SJSA1 (cell line): ENCODE data around the gene TTC17. TPM values are rescaled to one million over a fixed set of nuclear protein-coding genes. Genes with fewer than 3 reads are reported as not detected.

Experiments
- DNase-seq, 2 experiments: peaks; one replicate each; pipeline ENCODE4 v3.0.0-alpha.2; 2015 to 2020; ENCODE audit warnings: low spot score in 2 of 2, low read depth in 1 of 2
- H3K27ac ChIP-seq: fragments of 250-450 bp; sonication (Bioruptor Pico); 2 replicates; pipeline ENCODE4 v1.5.1; 2020; ENCODE audit warnings: mild to moderate bottlenecking, moderate library complexity
- H3K27me3 ChIP-seq: fragments of 250-450 bp; sonication (Bioruptor Pico); replicated peaks from 2 replicates; pipeline ENCODE4 v1.5.1; 2020; ENCODE audit warnings: mild to moderate bottlenecking, moderate library complexity
- H3K36me3 ChIP-seq: fragments of 250-450 bp; sonication (Bioruptor Pico); 2 replicates; pipeline ENCODE4 v1.5.1; 2020; ENCODE audit warnings: mild to moderate bottlenecking
- H3K4me1 ChIP-seq: fragments of 250-450 bp; sonication (Bioruptor Pico); replicated peaks from 2 replicates; pipeline ENCODE4 v1.6.1; 2021; ENCODE audit warnings: mild to moderate bottlenecking
- H3K4me3 ChIP-seq: fragments of 250-450 bp; sonication (Bioruptor Pico); 2 replicates; pipeline ENCODE4 v1.5.1; 2020; ENCODE audit warnings: mild to moderate bottlenecking
- H3K9me3 ChIP-seq: fragments of 250-450 bp; sonication (Bioruptor Pico); replicated peaks from 2 replicates; pipeline ENCODE4 v1.5.1; 2020; ENCODE audit warnings: mild to moderate bottlenecking
- total RNA-seq: library from RNA; depleted of rRNA; stranded (reverse); fragments of >200 nt; shearing (Covaris generic); gene quantifications from 2 replicates; pipeline ENCODE4 v1.2.3, GENCODE V29; 2014

Gene TTC17
- total RNA-seq, 1 experiment from 2014 or later = 98.5 TPM

DNA sequence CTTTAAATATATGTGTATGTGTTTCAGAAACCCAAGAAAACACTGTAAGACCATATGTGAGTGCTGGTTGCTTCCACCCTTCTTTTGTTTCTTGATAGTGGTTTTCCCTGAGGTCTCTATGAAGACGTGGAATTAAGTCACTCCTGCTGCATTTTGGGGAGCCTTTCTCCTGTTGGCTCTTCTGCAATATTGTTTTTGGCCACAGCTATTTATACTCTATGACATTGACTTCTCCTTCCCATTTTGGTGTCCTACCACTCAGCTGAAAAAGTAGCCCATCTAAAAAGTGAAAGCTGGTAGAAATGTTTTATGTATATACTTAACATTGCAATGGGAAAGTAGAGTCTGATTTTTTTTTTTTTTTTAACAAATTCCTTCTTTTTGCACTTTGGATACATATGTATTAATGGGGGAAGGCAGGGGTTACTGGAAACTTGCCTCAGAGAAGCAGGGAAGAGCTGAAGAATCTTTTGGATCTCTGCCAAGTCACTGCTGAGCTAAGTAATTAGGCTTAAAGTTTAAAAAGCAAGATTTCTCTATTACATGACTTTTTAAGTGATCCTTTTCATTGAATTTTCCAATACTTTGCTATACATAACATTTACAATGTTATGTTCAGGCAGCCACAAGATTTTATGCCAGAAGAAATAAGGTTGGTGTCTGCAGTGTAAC, 1.8 kb downstream of the TTC17 start:
- Histone ChIP-seq H3K36me3 (peaks cover 34% of the 10 kb centered on the region), H3K4me1 (peaks cover 17% of the 10 kb centered on the region), H3K4me3 (peak overlapping the region; percentile 93), H3K9me3 (no peaks in the 10 kb centered on the region), H3K27ac (no peak overlapping the region), H3K27me3 (no peaks in the 10 kb centered on the region)
- DNase-seq = no peak

DNA sequence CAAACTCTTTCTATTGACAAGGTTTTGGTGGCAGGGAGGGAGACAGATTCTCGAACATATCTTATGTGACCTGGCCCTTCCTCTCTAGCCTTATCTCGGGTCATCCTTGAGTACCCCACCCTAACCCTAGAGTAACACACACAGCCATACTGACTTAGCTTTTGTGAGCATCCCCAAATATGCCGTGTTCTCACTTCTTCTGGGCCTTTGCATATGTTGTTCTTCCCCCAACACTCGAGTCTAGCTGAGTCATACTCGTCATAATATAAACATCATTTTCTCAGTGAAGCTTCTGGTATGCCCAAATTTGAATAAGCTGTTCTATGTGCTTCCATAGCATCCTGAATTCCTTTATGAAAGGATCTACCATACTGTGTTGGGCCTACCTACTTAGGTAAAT, 8.0 kb downstream of the TTC17 start:
- Histone ChIP-seq H3K27ac (peak overlapping the region; percentile 3; the same call in 1 of the 2 replicates), H3K4me1 (peaks cover 20% of the 10 kb centered on the region), H3K9me3 (no peaks in the 10 kb centered on the region), H3K27me3 (no peaks in the 10 kb centered on the region), H3K36me3 (peaks cover 45% of the 10 kb centered on the region), H3K4me3 (no peak overlapping the region)
- peak in 1 of 2 experiments; percentile 73 for DNase-seq

DNA sequence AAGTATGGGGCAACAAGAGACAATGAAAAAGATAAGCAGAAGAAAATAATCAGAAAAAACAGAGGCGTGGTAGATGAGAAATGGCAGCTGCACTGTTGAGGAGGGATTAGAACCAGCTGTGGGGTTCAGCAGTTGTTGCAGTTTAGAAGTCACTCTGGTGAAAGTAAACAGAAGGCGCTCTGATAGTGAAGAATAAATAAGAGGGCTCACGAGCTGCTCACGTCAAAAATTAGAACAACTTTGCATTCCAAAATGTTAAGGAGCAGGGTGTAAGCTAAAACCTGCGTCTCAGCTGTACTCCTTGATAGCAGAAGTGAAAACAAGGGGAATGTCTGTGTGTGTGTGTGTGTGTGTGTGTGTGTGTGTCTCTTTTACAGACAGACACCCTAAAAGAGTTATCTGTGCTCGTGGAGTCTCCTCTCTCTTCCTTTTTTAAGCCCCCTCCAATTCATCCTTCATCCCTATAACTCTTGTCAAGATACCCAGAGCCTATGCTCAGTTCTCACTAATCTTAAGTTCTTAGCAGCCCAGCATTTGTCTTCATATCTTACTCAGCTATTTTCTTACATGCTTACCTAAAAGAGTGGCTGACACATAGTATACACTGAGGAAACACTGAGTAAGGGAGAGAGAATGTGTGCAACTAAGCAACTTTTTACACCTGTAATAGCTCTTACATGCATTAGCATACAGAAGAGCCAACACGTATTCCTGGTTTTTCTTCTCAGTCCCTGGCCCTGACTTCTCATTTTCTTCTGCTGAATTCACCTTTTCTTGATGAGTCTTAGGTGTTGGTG, 8.9 kb downstream of the TTC17 start:
- H3K36me3 ChIP-seq = peaks cover 47% of the 10 kb centered on the region
- DNase-seq = no peak
- H3K27ac ChIP-seq = peak overlapping the region; percentile 3; the same call in 1 of the 2 replicates
- no peak overlapping the region for H3K4me3 ChIP-seq
- H3K27me3 ChIP-seq = no peaks in the 10 kb centered on the region
- peaks cover 20% of the 10 kb centered on the region for H3K4me1 ChIP-seq
- no peaks in the 10 kb centered on the region for H3K9me3 ChIP-seq

- Histone ChIP-seq H3K27ac (peak overlapping the region; percentile 8; the same call in 1 of the 2 replicates), H3K9me3 (no peaks in the 10 kb centered on the region), H3K4me3 (no peak overlapping the region), H3K36me3 (peaks cover 29% of the 10 kb centered on the region), H3K27me3 (no peaks in the 10 kb centered on the region), H3K4me1 (peaks cover 11% of the 10 kb centered on the region)
- no peak for DNase-seq
These were observed 17.3 kb downstream of the TTC17 start for GRCh38 chr11:43376065-43376464.

DNA sequence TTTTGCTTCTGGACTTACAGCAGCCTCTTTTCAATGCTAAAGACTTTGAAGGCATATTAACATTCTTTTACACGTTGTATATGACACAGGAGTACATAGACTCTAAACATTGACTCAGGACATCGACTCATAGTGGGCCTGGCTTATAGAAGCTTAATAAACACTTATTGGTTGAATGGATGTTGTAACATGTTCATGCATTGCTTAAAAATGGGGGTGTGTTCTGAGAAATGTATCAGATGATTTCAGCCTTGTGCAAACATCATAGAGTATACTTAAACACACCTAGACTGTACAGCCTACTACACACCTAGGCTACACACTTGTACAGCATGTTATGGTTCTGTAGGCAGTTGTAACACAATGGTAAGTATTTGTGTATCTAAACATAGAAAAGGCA, 17.9 kb downstream of the TTC17 start:
- Histone ChIP-seq H3K27ac (peak overlapping the region; percentile 8; the same call in 1 of the 2 replicates), H3K9me3 (no peaks in the 10 kb centered on the region), H3K27me3 (no peaks in the 10 kb centered on the region), H3K4me3 (no peak overlapping the region), H3K4me1 (peaks cover 11% of the 10 kb centered on the region), H3K36me3 (peaks cover 31% of the 10 kb centered on the region)
- DNase-seq = no peak

GRCh38 chr11:43377389-43377788, 18.7 kb downstream of the TTC17 start:
- Histone ChIP-seq H3K4me3 (no peak overlapping the region), H3K9me3 (no peaks in the 10 kb centered on the region), H3K27me3 (no peaks in the 10 kb centered on the region), H3K4me1 (peaks cover 11% of the 10 kb centered on the region), H3K27ac (no peak overlapping the region), H3K36me3 (peaks cover 35% of the 10 kb centered on the region)
- DNase-seq = no peak

GRCh38 chr11:43378897-43379296, 20.2 kb downstream of the TTC17 start:
- Histone ChIP-seq H3K9me3 (no peaks in the 10 kb centered on the region), H3K4me3 (no peak overlapping the region), H3K27ac (no peak overlapping the region), H3K36me3 (peaks cover 28% of the 10 kb centered on the region), H3K4me1 (peaks cover 11% of the 10 kb centered on the region), H3K27me3 (no peaks in the 10 kb centered on the region)
- DNase-seq = no peak

- DNase-seq = no peak
- no peak overlapping the region for H3K4me3 ChIP-seq
- no peaks in the 10 kb centered on the region for H3K9me3 ChIP-seq
- peaks cover 34% of the 10 kb centered on the region for H3K36me3 ChIP-seq
- H3K27ac ChIP-seq = no peak overlapping the region
- H3K4me1 ChIP-seq = peaks cover 1% of the 10 kb centered on the region
- H3K27me3 ChIP-seq = no peaks in the 10 kb centered on the region
These were observed 23.1 kb downstream of the TTC17 start for GRCh38 chr11:43381802-43382201.

- Histone ChIP-seq H3K9me3 (no peaks in the 10 kb centered on the region), H3K27ac (no peak overlapping the region), H3K36me3 (peaks cover 42% of the 10 kb centered on the region), H3K27me3 (no peaks in the 10 kb centered on the region), H3K4me3 (no peak overlapping the region), H3K4me1 (no peaks in the 10 kb centered on the region)
- no peak for DNase-seq
These were observed 23.9 kb downstream of the TTC17 start for GRCh38 chr11:43382614-43383013.

GRCh38 chr11:43384393-43384792, 25.7 kb downstream of the TTC17 start:
- Histone ChIP-seq H3K4me3 (no peak overlapping the region), H3K27me3 (no peaks in the 10 kb centered on the region)
- DNase-seq = no peak

DNA sequence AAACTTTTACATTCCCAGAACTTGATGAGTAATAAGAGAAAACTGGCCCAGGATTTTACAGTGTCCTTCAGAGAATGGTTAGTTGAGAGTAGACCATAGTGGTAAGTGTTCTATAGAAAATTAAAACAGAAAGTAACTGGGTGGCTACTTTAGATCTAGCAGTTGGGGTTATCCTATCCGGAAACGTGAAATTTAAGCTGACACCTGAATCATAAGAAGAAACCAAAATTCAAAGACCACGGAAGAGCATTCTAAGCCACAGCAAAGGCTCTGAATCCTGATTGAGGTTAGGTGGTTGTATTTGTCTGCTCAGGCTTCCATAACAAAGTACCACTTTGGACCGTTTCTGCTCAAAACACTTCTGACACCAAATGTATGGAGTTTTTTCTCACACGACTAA, 34.0 kb downstream of the TTC17 start:
- H3K27ac ChIP-seq = no peak overlapping the region
- peaks cover 68% of the 10 kb centered on the region for H3K36me3 ChIP-seq
- H3K27me3 ChIP-seq = no peaks in the 10 kb centered on the region
- H3K4me1 ChIP-seq = no peaks in the 10 kb centered on the region
- no peak for DNase-seq
- H3K9me3 ChIP-seq = no peaks in the 10 kb centered on the region
- no peak overlapping the region for H3K4me3 ChIP-seq

More at GRCh38 chr11:43384393-43384792, 25.7 kb downstream of the TTC17 start:
- H3K36me3 ChIP-seq = peaks cover 41% of the 10 kb centered on the region
- no peaks in the 10 kb centered on the region for H3K4me1 ChIP-seq
- no peak overlapping the region for H3K27ac ChIP-seq
- no peaks in the 10 kb centered on the region for H3K9me3 ChIP-seq

- no peaks in the 10 kb centered on the region for H3K4me1 ChIP-seq
- H3K9me3 ChIP-seq = no peaks in the 10 kb centered on the region
- no peaks in the 10 kb centered on the region for H3K27me3 ChIP-seq
- H3K27ac ChIP-seq = no peak overlapping the region
- H3K36me3 ChIP-seq = peaks cover 79% of the 10 kb centered on the region
- DNase-seq = no peak
- H3K4me3 ChIP-seq = no peak overlapping the region
These were observed 35.1 kb downstream of the TTC17 start for GRCh38 chr11:43393765-43394355.

DNA sequence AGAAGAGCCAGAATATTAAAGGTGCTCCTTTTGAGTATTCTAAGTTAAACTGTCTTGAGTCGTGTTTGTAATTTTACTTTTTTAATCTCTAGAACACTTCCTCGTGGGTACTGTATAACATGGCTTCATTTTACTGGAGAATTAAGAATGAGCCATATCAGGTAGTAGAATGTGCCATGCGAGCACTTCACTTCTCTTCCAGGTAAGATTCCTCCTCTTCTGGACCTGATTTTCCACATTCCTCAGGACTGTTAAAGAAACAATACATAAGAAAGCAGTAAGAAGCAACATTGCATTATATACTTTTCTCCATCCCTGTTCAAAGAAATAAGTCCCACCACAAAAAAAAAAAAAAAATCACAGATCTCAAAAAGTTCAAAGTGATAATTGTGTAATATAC, 37.9 kb downstream of the TTC17 start:
- H3K4me3 ChIP-seq = no peak overlapping the region
- no peaks in the 10 kb centered on the region for H3K27me3 ChIP-seq
- no peak overlapping the region for H3K27ac ChIP-seq
- H3K9me3 ChIP-seq = no peaks in the 10 kb centered on the region
- no peaks in the 10 kb centered on the region for H3K4me1 ChIP-seq
- H3K36me3 ChIP-seq = peaks cover 86% of the 10 kb centered on the region
- no peak for DNase-seq

- Histone ChIP-seq H3K36me3 (peaks cover 84% of the 10 kb centered on the region), H3K9me3 (no peaks in the 10 kb centered on the region), H3K27me3 (no peaks in the 10 kb centered on the region), H3K27ac (no peak overlapping the region), H3K4me3 (no peak overlapping the region), H3K4me1 (no peaks in the 10 kb centered on the region)
- DNase-seq = no peak
These were observed 38.5 kb downstream of the TTC17 start for GRCh38 chr11:43397251-43397650.
